Measurements from ENCODE around the gene MYO9B.

- TF ChIP-seq POLR2AphosphoS5 (IDR thresholded peaks at IDR 0.05; ENCODE audit: low read depth, low read length) (no peak), REST (IDR thresholded peaks at IDR 0.05; ENCODE audit: insufficient read depth in 1 of 2, low read depth in 2 of 2, low read length in 2 of 2) (no peak), TAF1 (IDR thresholded peaks at IDR 0.05; ENCODE audit: borderline replicate concordance, insufficient read depth, low read length) (no peak)
These were observed 127.1 kb downstream of the MYO9B start for GRCh38 chr19:17202713-17203112.
